Measurements from ENCODE around the gene PAM.

DNA sequence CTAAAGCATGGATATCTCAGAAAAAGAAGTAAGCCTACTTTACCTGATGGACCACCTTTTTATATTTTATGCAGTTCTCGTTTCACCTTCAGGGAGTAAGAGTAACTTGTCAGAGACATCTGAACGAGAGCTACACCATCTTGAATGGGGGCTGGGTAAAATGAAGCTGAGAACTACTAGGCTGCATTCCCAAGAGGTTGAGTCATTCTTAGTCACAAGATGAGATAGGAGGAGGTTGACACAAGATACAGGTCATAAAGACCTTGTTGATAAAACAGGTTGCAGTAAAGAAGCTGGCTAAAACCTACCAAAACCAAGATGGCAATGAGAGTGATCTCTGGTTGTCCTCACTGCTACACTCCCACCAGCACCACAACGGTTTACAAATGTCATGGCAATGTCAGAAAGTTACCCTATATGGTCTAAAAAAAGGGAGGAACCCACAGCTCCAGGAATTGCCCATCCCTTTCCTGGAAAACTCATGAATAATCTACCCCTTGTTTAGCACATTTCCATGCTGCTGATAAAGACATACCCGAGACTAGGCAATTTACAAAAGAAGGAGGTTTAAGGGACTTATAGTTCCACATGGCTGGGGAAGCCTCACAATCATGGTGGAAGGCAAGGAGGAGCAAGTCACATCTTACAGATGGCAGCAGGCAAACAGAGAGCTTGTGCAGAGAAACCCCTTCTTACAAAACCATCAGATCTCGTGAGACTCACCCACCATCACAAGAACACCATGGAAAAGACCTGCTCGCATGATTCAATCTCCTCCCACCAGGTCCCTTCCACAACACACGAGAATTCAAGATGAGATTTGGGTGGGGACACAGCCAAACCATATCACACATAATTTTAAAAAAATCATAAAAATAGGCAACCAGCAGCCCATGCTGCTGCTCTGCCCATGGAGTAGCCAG lies 302.4 kb downstream of the PAM start:
- no peak for TF ChIP-seq EZH2 (IDR thresholded peaks at IDR 0.05)
- TF ChIP-seq POLR2AphosphoS5 (IDR thresholded peaks at IDR 0.05; ENCODE audit: borderline replicate concordance, low read depth, low read length) = no peak
